Mesothelial cell of epicardium (in vitro differentiated cells): ENCODE data around the gene FAAH. TPM values are rescaled to one million over a fixed set of nuclear protein-coding genes. Genes with fewer than 3 reads are reported as not detected.
A peak's percentile ranks its signal among the peaks of the same experiment; 100 is the strongest.

Experiments
- DNase-seq, 2 experiments: peaks; one replicate each; pipeline ENCODE4 v3.0.0; 2021; ENCODE audit warnings: low spot score in 2 of 2; ENCODE audit not compliant: unreplicated experiment in 2 of 2
- H3K27ac Mint-ChIP-seq: 2 replicates; pipeline ENCODE4 v1.8.0; 2021; ENCODE audit warnings: mixed read lengths
- H3K27me3 Mint-ChIP-seq: 2 replicates; pipeline ENCODE4 v1.8.0; 2021; ENCODE audit warnings: low read depth, mixed read lengths
- H3K36me3 Mint-ChIP-seq: 2 replicates; pipeline ENCODE4 v1.8.0; 2021; ENCODE audit warnings: mixed read lengths
- H3K4me1 Mint-ChIP-seq: 2 replicates; pipeline ENCODE4 v1.8.0; 2021; ENCODE audit warnings: mixed read lengths
- H3K4me3 Mint-ChIP-seq: 2 replicates; pipeline ENCODE4 v1.8.0; 2021; ENCODE audit warnings: mild to moderate bottlenecking, moderate library complexity, mixed read lengths
- H3K9me3 Mint-ChIP-seq: 2 replicates; pipeline ENCODE4 v1.8.0; 2021; ENCODE audit warnings: mixed read lengths
- CTCF ChIP-seq: fragments of 200-600 bp; sonication (generic); IDR thresholded peaks from one replicate; pipeline ENCODE4 v1.5.0; 2021; ENCODE audit warnings: antibody characterized with exemption; ENCODE audit not compliant: unreplicated experiment
- total RNA-seq: library from RNA; stranded (reverse); gene quantifications from 3 replicates; pipeline ENCODE4 v1.2.1, GENCODE V29; 2021

The FAAH gene
- total RNA-seq, 1 donor from 2014 or later, result 35.0 TPM

GRCh38 chr1:46448109-46448911, 54.2 kb downstream of the FAAH start:
- peak overlapping the region; percentile 66 for H3K4me3 Mint-ChIP-seq
- peaks cover 96% of the 10 kb centered on the region for H3K27me3 Mint-ChIP-seq
- peak in 1 of 2 experiments; percentile 56 for DNase-seq
- H3K4me1 Mint-ChIP-seq, result peaks cover 18% of the 10 kb centered on the region
- no peaks in the 10 kb centered on the region for H3K9me3 Mint-ChIP-seq
- TF ChIP-seq CTCF, result no peak
- H3K36me3 Mint-ChIP-seq, result no peaks in the 10 kb centered on the region
- H3K27ac Mint-ChIP-seq, result peak overlapping the region; percentile 27

GRCh38 chr1:46449223-46450159, 55.4 kb downstream of the FAAH start:
- peaks cover 99% of the 10 kb centered on the region for H3K27me3 Mint-ChIP-seq
- H3K27ac Mint-ChIP-seq, result no peak overlapping the region
- no peaks in the 10 kb centered on the region for H3K9me3 Mint-ChIP-seq
- H3K4me1 Mint-ChIP-seq, result peaks cover 18% of the 10 kb centered on the region
- no peak overlapping the region for H3K4me3 Mint-ChIP-seq
- H3K36me3 Mint-ChIP-seq, result no peaks in the 10 kb centered on the region
- TF ChIP-seq CTCF, result no peak
- DNase-seq, result no peak

DNA sequence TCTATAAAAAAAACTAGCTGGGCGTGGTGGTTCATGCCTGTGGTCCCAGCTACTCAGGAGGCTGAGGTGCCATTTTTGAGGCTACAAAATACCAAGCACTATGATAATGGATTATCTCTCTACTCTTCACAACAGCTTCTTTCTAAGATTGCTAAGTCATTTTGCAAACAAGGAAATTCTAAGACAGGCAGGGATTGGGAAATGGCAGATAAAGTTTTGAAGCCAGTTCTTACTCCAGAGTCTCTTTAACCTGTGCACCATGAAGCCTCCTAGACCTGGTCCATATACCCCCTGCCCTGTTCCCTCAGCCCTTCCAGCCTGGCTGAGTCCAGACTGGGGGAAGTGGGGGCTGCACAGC, 56.0 kb downstream of the FAAH start:
- Mint-ChIP-seq H3K4me3 (no peak overlapping the region), H3K9me3 (no peaks in the 10 kb centered on the region), H3K27ac (no peak overlapping the region), H3K27me3 (peaks cover 99% of the 10 kb centered on the region), H3K4me1 (peaks cover 18% of the 10 kb centered on the region), H3K36me3 (no peaks in the 10 kb centered on the region)
- DNase-seq, result no peak
- TF ChIP-seq CTCF, result no peak

- TF ChIP-seq CTCF, result no peak
- no peak overlapping the region for H3K27ac Mint-ChIP-seq
- DNase-seq, result no peak
- H3K4me1 Mint-ChIP-seq, result peaks cover 16% of the 10 kb centered on the region
- no peak overlapping the region for H3K4me3 Mint-ChIP-seq
- no peaks in the 10 kb centered on the region for H3K9me3 Mint-ChIP-seq
- H3K36me3 Mint-ChIP-seq, result no peaks in the 10 kb centered on the region
- H3K27me3 Mint-ChIP-seq, result peaks cover 95% of the 10 kb centered on the region
These were observed 58.1 kb downstream of the FAAH start for GRCh38 chr1:46451948-46452930.

DNA sequence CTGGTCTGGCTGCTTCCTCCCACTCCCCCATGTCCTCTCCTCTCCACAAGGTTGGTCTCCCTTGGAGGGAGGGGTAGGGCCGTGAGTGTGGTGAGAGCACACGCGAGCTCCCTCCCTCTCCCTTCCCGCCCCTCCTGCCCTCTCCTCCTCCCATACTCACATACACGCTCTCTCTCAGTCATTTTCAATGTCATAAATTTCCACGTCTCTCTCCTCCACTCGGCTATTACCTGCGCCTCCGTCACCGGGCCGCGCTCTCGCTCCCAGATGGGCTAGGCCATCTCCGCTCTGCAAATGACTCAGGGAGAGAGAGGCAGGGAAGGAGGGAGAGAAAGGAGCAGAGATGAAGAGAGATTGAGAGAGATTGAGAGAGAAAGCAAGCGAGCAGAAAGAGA, 58.8 kb downstream of the FAAH start:
- H3K36me3 Mint-ChIP-seq, result no peaks in the 10 kb centered on the region
- TF ChIP-seq CTCF, result no peak
- H3K27ac Mint-ChIP-seq, result no peak overlapping the region
- H3K27me3 Mint-ChIP-seq, result peaks cover 95% of the 10 kb centered on the region
- H3K9me3 Mint-ChIP-seq, result no peaks in the 10 kb centered on the region
- H3K4me3 Mint-ChIP-seq, result no peak overlapping the region
- DNase-seq, result no peak
- peaks cover 15% of the 10 kb centered on the region for H3K4me1 Mint-ChIP-seq
